Ascending aorta (tissue), 2 donors: ENCODE data around the gene MRPL27. TPM values are rescaled to one million over a fixed set of nuclear protein-coding genes. Genes with fewer than 3 reads are reported as not detected.
A peak's percentile ranks its signal among the peaks of the same experiment; 100 is the strongest.
"Not testable (repeated sequence)": the region's sequence is repeated elsewhere in the genome, so short reads cannot be mapped to it uniquely, and the experiment has no call there.

Experiments
- DNase-seq, 2 donors: peaks; one replicate each; pipeline ENCODE4 v3.0.0-alpha.2; 2019; ENCODE audit warnings: low spot score in 2 of 2
- H3K27ac ChIP-seq, 2 donors: fragments of 200-600 bp; sonication (generic); one replicate each; pipeline ENCODE4 v1.5.1; 2016 to 2017; ENCODE audit warnings: mild to moderate bottlenecking in 1 of 2
- H3K27me3 ChIP-seq: fragments of 200-600 bp; sonication (generic); one replicate; pipeline ENCODE4 v1.5.1; 2017
- H3K36me3 ChIP-seq, 2 donors: fragments of 200-600 bp; sonication (generic); one replicate each; pipeline ENCODE4 v1.5.1; 2016
- H3K4me1 ChIP-seq, 2 donors: fragments of 200-600 bp; sonication (generic); one replicate each; pipeline ENCODE4 v1.5.1; 2016 to 2017; ENCODE audit warnings: mild to moderate bottlenecking in 1 of 2
- H3K4me3 ChIP-seq, 2 donors: fragments of 200-600 bp; sonication (generic); one replicate each; pipeline ENCODE4 v1.5.1; 2016 to 2017; ENCODE audit warnings: mild to moderate bottlenecking in 1 of 2
- H3K9me3 ChIP-seq, 2 donors: fragments of 200-600 bp; sonication (generic); one replicate each; pipeline ENCODE4 v1.5.1; 2016
- intact Hi-C: fragments of 100-400 bp; cut with DNase I; formaldehyde crosslinking; loops from one replicate; pipeline ENCODE4 v1.15.1; 2023
- total RNA-seq: library from RNA; depleted of rRNA; stranded (reverse); fragments of >200 nt; gene quantifications from one replicate; pipeline ENCODE4 v1.1.0, GENCODE V29; 2016
- TF ChIP-seq, protein P1 (sequence below), 3 experiments: fragments of 200-600 bp in 2 of 3; fragments of 450-650 bp in 1 of 3; sonication (generic) in 2 of 3; IDR thresholded peaks; one replicate each; pipeline ENCODE4 v1.5.1; 2016 to 2019; ENCODE audit warnings: antibody characterized with exemption in 3 of 3, mild to moderate bottlenecking in 1 of 3, moderate library complexity in 1 of 3

MRPL27 gene
- 28.9 TPM for total RNA-seq

DNA sequence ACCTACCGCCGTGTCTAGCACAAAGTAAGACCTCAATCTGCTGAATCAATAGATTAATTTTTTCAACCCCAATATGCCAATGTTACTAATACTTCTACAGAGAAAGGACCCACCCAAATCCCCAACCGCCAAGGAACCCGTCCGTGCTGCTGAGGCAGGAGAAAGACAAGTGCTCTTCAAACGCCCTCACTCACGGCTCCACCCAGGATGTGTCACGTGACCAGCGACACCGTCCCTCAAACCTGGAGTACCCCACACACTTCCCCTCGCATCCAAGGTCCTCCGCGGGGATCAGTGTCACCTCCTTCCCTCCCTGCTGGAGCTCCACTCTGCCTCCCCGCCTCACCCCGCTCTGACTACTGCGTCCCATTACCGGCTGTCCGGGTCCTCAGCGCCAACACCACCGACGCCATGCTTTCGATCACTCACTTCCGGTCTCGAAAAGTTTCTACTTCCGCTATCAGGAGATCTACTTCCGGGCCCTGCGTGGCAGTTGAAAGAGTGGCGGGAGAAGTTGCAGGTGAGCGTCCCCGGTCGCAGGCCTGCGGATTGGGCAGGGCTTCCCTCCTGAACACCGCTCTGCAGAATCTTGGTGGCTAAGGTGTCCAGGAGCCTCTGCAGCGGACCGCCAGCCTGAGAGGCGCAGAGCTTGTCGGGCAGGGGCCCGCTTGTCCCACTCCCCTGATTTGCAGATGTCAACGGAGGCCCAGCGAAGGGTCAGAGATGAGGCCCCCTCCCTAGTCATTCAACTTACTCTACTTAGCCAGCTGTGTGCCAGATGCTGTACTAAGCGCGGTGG is at the start of gene MRPL27, which contains the start of gene EME1:
MRPL27 (minus strand) TSS at position 427 of the 799 bp plus-strand sequence; CDS start at position 413, 14 bp downstream.
EME1 (plus strand) TSS at position 472 of the 799 bp plus-strand sequence. CDS start 1,980 bp downstream, outside the sequence.
- intact Hi-C loops, result loop anchor here (1.0 to 2.0 kb wide), 2 partner anchors 24 to 26 kb away; partner anchors contain the start of genes LRRC59 and XYLT2
- TF ChIP-seq, protein P1, sequence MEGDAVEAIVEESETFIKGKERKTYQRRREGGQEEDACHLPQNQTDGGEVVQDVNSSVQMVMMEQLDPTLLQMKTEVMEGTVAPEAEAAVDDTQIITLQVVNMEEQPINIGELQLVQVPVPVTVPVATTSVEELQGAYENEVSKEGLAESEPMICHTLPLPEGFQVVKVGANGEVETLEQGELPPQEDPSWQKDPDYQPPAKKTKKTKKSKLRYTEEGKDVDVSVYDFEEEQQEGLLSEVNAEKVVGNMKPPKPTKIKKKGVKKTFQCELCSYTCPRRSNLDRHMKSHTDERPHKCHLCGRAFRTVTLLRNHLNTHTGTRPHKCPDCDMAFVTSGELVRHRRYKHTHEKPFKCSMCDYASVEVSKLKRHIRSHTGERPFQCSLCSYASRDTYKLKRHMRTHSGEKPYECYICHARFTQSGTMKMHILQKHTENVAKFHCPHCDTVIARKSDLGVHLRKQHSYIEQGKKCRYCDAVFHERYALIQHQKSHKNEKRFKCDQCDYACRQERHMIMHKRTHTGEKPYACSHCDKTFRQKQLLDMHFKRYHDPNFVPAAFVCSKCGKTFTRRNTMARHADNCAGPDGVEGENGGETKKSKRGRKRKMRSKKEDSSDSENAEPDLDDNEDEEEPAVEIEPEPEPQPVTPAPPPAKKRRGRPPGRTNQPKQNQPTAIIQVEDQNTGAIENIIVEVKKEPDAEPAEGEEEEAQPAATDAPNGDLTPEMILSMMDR (IDR thresholded peaks at IDR 0.05), result no peak
- Histone ChIP-seq H3K9me3 (no peaks in the 10 kb centered on the region), H3K4me3 (peak within 1 kb of the TSS; percentile 68 to 78), H3K27me3 (no peaks in the 10 kb centered on the region), H3K27ac (peak within 1 kb of the TSS; percentile 85 to 96), H3K4me1 (peaks cover 0 to 12% of the 10 kb centered on the region in 2 donors), H3K36me3 (peaks cover 14 to 24% of the 10 kb centered on the region in 2 donors)
- peak; percentile 30 to 89 for DNase-seq

DNA sequence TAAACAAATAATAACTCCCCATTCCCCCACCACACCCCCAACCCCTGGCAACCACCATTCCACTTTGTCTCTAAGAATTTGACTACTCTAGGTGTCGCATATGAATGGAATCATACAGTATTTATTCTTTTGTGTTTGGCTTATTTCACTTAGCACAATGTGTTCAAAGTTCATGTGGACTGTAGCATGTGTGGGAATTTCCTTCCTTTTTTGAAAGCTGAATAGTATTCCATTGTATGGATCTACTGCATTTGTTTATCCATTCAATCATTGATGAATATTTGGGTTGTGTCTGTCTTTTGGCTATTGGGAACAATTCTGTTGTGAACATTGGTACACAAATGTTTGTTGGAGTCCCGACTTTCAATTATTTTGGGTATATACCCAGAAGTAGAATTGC is 49.8 kb upstream of the MRPL27 start:
- no peak overlapping the region for H3K27ac ChIP-seq
- TF ChIP-seq, protein P1 (IDR thresholded peaks at IDR 0.05), result no peak
- DNase-seq, result no peak
- H3K4me1 ChIP-seq, result peaks cover 4 to 19% of the 10 kb centered on the region in 2 donors
- no peaks in the 10 kb centered on the region for H3K27me3 ChIP-seq
- intact Hi-C loops, result no loop called here
- no peaks in the 10 kb centered on the region for H3K9me3 ChIP-seq
- H3K36me3 ChIP-seq, result no peaks in the 10 kb centered on the region
- no peak overlapping the region for H3K4me3 ChIP-seq

DNA sequence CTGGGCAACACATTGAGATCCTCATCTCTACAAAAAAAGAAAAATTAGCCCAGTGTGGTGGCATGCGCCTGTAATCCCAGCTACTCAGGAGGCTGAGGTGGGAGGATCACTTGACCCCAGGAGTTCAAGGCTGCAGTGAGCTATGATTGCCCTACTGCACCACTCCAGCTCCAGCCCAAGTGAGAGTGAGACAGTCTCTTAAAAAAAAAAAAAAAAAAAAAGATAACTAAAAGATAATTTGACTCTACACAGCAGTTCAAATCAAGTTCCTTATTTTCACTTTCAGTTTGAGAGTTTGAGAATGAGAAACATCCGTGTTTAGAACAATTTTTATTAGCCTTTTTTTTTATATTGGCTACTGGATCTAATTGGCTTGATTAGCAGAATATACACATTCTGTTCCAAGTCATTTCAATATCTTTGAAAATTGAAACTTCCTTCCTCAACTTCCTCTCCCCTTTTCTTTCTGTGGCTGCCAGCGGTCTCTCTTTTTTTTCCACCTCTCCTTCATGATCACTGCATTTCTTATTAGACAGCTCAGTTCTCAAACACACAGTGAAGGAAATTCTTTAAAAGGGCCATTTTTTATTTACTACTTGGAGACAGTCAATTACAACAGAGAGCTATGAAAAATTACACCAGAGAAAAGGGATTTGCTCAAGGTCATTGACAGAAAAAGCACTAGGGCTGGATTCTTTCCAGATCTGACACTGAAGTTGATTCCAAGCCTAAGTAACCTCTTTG is 48.5 kb upstream of the MRPL27 start:
- Histone ChIP-seq H3K9me3 (no peaks in the 10 kb centered on the region), H3K4me1 (peaks cover 4 to 12% of the 10 kb centered on the region in 2 donors), H3K27me3 (no peaks in the 10 kb centered on the region), H3K27ac (peak overlapping the region; percentile 37 to 39), H3K36me3 (no peaks in the 10 kb centered on the region), H3K4me3 (peak overlapping the region; percentile 2 to 13)
- no peak for DNase-seq
- TF ChIP-seq, protein P1 (IDR thresholded peaks at IDR 0.05), result no peak
- intact Hi-C loops, result no loop called here

DNA sequence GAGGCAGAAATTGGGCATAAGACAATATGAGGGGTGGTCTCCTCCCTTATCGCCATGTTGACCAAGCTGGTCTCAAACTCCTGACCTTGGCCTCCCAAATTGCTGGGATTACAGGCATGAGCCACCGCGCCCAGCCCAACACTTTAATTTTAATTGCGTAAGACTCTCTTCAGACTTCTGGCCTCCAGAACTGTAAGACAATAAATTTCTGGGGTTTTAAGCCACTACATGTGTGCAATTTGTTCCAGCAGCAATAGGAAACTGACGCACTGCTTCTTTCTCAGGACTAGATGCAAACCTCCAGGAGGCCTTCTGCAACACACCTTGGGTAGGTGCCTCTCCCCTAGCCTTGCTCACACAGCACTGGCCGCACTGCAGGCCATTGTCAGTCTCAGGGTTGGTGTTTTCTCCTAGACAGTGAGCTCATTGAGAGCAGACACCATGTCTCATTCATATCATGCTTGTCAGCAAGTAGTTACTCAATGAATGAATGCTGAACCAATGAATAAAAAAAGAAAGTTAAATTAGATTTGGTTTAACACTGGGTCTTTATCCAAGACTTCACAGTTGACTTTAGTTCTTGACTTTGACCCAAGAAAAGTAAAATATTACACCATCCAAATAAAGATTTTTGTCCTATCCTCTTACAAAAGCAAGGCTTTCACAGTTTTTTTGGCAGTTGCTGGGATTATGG is 47.6 kb upstream of the MRPL27 start:
- no peak for DNase-seq
- intact Hi-C loops, result no loop called here
- H3K27me3 ChIP-seq, result no peaks in the 10 kb centered on the region
- H3K9me3 ChIP-seq, result no peaks in the 10 kb centered on the region
- no peaks in the 10 kb centered on the region for H3K36me3 ChIP-seq
- H3K4me1 ChIP-seq, result peaks cover 2 to 7% of the 10 kb centered on the region in 2 donors
- no peak overlapping the region for H3K27ac ChIP-seq
- TF ChIP-seq, protein P1 (IDR thresholded peaks at IDR 0.05), result no peak
- peak overlapping the region in 1 of 2 donors; percentile 2 for H3K4me3 ChIP-seq

DNA sequence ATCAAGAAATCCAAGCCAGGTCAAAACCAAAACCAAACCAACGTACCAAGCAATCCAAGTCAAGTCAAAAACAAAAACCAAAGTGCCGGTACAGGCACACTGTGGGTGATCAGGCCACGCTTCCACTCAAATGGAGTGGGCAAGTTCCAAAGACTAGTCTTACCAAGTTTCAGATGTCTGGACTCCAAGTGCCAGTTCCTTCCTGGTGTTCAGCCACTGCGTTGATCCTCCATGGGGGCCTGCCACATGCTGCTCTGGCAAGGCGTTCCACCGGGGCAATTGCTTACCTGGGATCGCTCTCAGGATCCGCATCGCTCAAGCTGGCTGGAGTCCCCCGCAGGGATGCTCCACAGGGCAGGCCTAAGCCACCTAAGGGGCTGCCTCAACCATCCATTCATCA is 46.6 kb upstream of the MRPL27 start:
- H3K27ac ChIP-seq, intact Hi-C loops, H3K4me3 ChIP-seq, DNase-seq, H3K36me3 ChIP-seq, H3K9me3 ChIP-seq, H3K27me3 ChIP-seq, H3K4me1 ChIP-seq: not testable (repeated sequence)
